HG03139 (cell line): ENCODE data around the gene POLR2J3.
"Not testable (repeated sequence)": the region's sequence is repeated elsewhere in the genome, so short reads cannot be mapped to it uniquely, and the experiment has no call there.

Source experiments
- ATAC-seq: cut with Tn5 transposase; IDR thresholded peaks from one replicate; pipeline ENCODE4 v1.9.1; 2021; ENCODE audit not compliant: unreplicated experiment

POLR2J3 gene

GRCh38 chr7:102527182-102527581 lies 45.2 kb downstream of the POLR2J3 start:
- ATAC-seq = not testable (repeated sequence)

GRCh38 chr7:102524803-102525202 lies 47.6 kb downstream of the POLR2J3 start:
- ATAC-seq = not testable (repeated sequence)

DNA sequence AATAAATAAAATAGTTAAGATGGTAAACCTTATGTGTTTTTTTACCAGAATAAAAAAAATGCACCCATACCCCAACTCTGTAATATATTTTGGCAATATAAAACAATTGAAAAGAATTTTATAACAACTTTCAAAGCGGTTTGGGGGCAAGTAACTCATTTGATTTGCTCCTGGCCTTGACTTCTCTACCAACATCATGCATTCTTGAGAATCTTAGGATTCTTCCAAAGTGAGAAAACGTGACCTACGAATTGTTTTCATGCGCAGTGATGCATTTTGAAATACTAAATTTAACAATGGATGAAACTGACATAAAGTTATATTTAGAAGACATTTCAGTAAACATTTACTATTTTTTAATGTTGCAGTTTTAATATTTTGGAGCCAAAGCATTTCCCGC lies 51.6 kb downstream of the POLR2J3 start:
- not testable (repeated sequence) for ATAC-seq

DNA sequence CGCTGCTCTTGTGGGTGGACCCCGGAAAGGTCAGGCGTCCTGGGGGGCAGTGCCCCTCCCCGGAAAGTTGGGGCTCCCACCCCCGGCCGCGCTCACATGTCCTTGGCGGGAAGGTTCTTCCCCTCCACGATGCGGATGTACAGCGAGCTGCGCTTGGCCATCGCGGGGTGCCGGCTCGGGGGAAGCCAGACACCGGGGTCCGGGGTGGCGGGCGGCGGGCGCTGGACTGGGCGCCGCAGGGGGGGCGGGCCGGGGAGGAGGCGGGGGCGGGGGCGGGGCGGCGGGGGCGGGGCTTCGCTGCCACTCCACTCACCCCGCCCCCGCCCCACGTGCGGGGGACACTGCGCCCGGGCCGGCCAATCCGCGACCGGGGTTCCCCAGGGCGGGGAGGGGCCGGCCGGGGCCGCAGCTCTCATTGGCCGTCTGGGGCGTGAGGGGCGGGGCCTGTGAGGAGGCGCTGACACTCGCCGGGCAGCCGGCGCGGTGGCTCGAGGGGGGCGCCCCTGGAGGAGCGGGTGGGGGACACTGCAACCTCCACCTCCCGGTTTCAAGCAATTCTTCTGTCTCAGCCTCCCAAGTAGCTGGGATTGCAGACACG lies 54.7 kb downstream of the POLR2J3 start, which contains the start of gene RASA4B:
Gene RASA4B, minus strand, starts transcription at position 228 of the 598 bp plus-strand sequence. Its CDS starts 67 bp downstream, at position 161.
- ATAC-seq = peak; percentile 75
